ENCODE measurements around the gene SPAG17. TPM values are rescaled to one million over a fixed set of nuclear protein-coding genes. Genes with fewer than 3 reads are reported as not detected.

SPAG17 gene
- total RNA-seq, 1 experiment from 2014 or later = 0.33 TPM

- no peak for TF ChIP-seq CTCF (IDR thresholded peaks at IDR 0.05; ENCODE audit: unreplicated experiment)
- BruUV-seq (replicated peaks) = no TSS peak
- Mint-ChIP-seq H3K4me3 (ENCODE audit: low read depth, unreplicated experiment) (no peak overlapping the region), H3K27ac (ENCODE audit: unreplicated experiment) (no peak overlapping the region), H3K4me1 (ENCODE audit: low read depth, unreplicated experiment) (no peaks in the 10 kb centered on the region), H3K9me3 (ENCODE audit: low read depth, unreplicated experiment) (no peaks in the 10 kb centered on the region), H3K36me3 (ENCODE audit: insufficient read depth, unreplicated experiment) (no peaks in the 10 kb centered on the region), H3K27me3 (ENCODE audit: unreplicated experiment) (no peaks in the 10 kb centered on the region)
- CTCF ChIA-PET = no interaction called here
- no peak for DNase-seq
- intact Hi-C loops (cut with micrococcal nuclease; ENCODE audit: unreplicated experiment) = no loop called here
These were observed 171.7 kb downstream of the SPAG17 start for GRCh38 chr1:118013336-118013735.

GRCh38 chr1:118012515-118013124 lies 172.4 kb downstream of the SPAG17 start:
- DNase-seq = no peak
- Mint-ChIP-seq H3K9me3 (ENCODE audit: low read depth, unreplicated experiment) (no peaks in the 10 kb centered on the region), H3K27me3 (ENCODE audit: unreplicated experiment) (no peaks in the 10 kb centered on the region), H3K27ac (ENCODE audit: unreplicated experiment) (no peak overlapping the region), H3K4me1 (ENCODE audit: low read depth, unreplicated experiment) (no peaks in the 10 kb centered on the region), H3K4me3 (ENCODE audit: low read depth, unreplicated experiment) (no peak overlapping the region), H3K36me3 (ENCODE audit: insufficient read depth, unreplicated experiment) (no peaks in the 10 kb centered on the region)
- no TSS peak for BruUV-seq (replicated peaks)
- intact Hi-C loops (cut with micrococcal nuclease; ENCODE audit: unreplicated experiment) = no loop called here
- TF ChIP-seq CTCF (IDR thresholded peaks at IDR 0.05; ENCODE audit: unreplicated experiment) = no peak
- CTCF ChIA-PET = no interaction called here

- no peak for DNase-seq
- CTCF ChIA-PET = no interaction called here
- intact Hi-C loops (cut with micrococcal nuclease; ENCODE audit: unreplicated experiment) = no loop called here
These were observed 177.0 kb downstream of the SPAG17 start for GRCh38 chr1:118008011-118008410.

GRCh38 chr1:118007391-118007790 lies 177.6 kb downstream of the SPAG17 start:
- no TSS peak for BruUV-seq (replicated peaks)
- Mint-ChIP-seq H3K27ac (ENCODE audit: unreplicated experiment) (no peak overlapping the region), H3K36me3 (ENCODE audit: insufficient read depth, unreplicated experiment) (no peaks in the 10 kb centered on the region), H3K4me1 (ENCODE audit: low read depth, unreplicated experiment) (no peaks in the 10 kb centered on the region), H3K4me3 (ENCODE audit: low read depth, unreplicated experiment) (no peak overlapping the region), H3K27me3 (ENCODE audit: unreplicated experiment) (peaks cover 16% of the 10 kb centered on the region), H3K9me3 (ENCODE audit: low read depth, unreplicated experiment) (peaks cover 3% of the 10 kb centered on the region)
- CTCF ChIA-PET = no interaction called here
- intact Hi-C loops (cut with micrococcal nuclease; ENCODE audit: unreplicated experiment) = no loop called here
- DNase-seq = no peak
- TF ChIP-seq CTCF (IDR thresholded peaks at IDR 0.05; ENCODE audit: unreplicated experiment) = no peak

More at GRCh38 chr1:118008011-118008410, 177.0 kb downstream of the SPAG17 start:
- Mint-ChIP-seq H3K27ac (ENCODE audit: unreplicated experiment) (no peak overlapping the region), H3K4me1 (ENCODE audit: low read depth, unreplicated experiment) (no peaks in the 10 kb centered on the region), H3K4me3 (ENCODE audit: low read depth, unreplicated experiment) (no peak overlapping the region), H3K9me3 (ENCODE audit: low read depth, unreplicated experiment) (no peaks in the 10 kb centered on the region), H3K36me3 (ENCODE audit: insufficient read depth, unreplicated experiment) (no peaks in the 10 kb centered on the region), H3K27me3 (ENCODE audit: unreplicated experiment) (peaks cover 10% of the 10 kb centered on the region)
- no TSS peak for BruUV-seq (replicated peaks)
- TF ChIP-seq CTCF (IDR thresholded peaks at IDR 0.05; ENCODE audit: unreplicated experiment) = no peak
